Activated CD4-positive, alpha-beta T cell treated with anti-CD3 and anti-CD28 coated beads for 36 hours (primary cell): Measurements from ENCODE around the gene TIGD6. TPM values are rescaled to one million over a fixed set of nuclear protein-coding genes. Genes with fewer than 3 reads are reported as not detected.
A peak's percentile ranks its signal among the peaks of the same experiment; 100 is the strongest.

Source experiments
- ATAC-seq: fragments of 200-7000 bp; cut with Tn5 transposase; one replicate; pipeline ENCODE4 v1.10.0; 2021; ENCODE audit warnings: mild to moderate bottlenecking, moderate library complexity
- CTCF ChIA-PET: fragments of 350-600 bp; sonication (Branson Sonifier 250); formaldehyde crosslinking; loops from one replicate; lab custom pipeline; 2021; ENCODE audit warnings: antibody characterized with exemption; lab: Charles Lee
- POLR2A ChIA-PET: fragments of 350-600 bp; sonication (Branson Sonifier 250); formaldehyde crosslinking; loops from one replicate; lab custom pipeline; 2021; ENCODE audit warnings: antibody characterized with exemption, inconsistent platforms; lab: Charles Lee
- DNase-seq: peaks from one replicate; pipeline ENCODE4 v3.0.0-alpha.2; 2020
- H3K27ac Mint-ChIP-seq: one replicate; pipeline ENCODE4 v1.8.0; 2021; ENCODE audit warnings: mixed read lengths
- H3K27me3 Mint-ChIP-seq: one replicate; pipeline ENCODE4 v1.8.0; 2021; ENCODE audit warnings: mixed read lengths
- H3K36me3 Mint-ChIP-seq: one replicate; pipeline ENCODE4 v1.8.0; 2021; ENCODE audit warnings: low read depth, mixed read lengths
- H3K4me1 Mint-ChIP-seq: one replicate; pipeline ENCODE4 v1.8.0; 2021; ENCODE audit warnings: mixed read lengths
- H3K4me3 Mint-ChIP-seq: one replicate; pipeline ENCODE4 v1.8.0; 2021; ENCODE audit warnings: mild to moderate bottlenecking, moderate library complexity, mixed read lengths
- H3K9me3 Mint-ChIP-seq: one replicate; pipeline ENCODE4 v1.8.0; 2021; ENCODE audit warnings: low read depth, mixed read lengths
- intact Hi-C, 2 experiments: fragments of 100-400 bp; cut with DNase I in 1 of 2; cut with micrococcal nuclease in 1 of 2; formaldehyde crosslinking; loops; one replicate each; pipeline versions ENCODE4 v1.14.2 to v1.15.1; 2022 to 2024; cut with DNase I, micrococcal nuclease
- total RNA-seq, 2 experiments: library from RNA; stranded (reverse); gene quantifications; one replicate each; pipeline ENCODE4 v1.2.3, GENCODE V29; 2021

TIGD6 gene
- total RNA-seq: 1 to 10 TPM; 2.5 to 2.6 TPM

- H3K4me3 Mint-ChIP-seq: peak within 1 kb of the TSS; percentile 86
These were observed at the start of gene TIGD6, which contains the start of gene HMGXB3 for GRCh38 chr5:150000256-150000989. Gene TIGD6 (minus strand): TSS chr5:150000654. CDS start chr5:149996348, 4,306 bp downstream. Gene HMGXB3 (plus strand): TSS chr5:150000739. CDS start chr5:150004853, 4,114 bp downstream.

DNA sequence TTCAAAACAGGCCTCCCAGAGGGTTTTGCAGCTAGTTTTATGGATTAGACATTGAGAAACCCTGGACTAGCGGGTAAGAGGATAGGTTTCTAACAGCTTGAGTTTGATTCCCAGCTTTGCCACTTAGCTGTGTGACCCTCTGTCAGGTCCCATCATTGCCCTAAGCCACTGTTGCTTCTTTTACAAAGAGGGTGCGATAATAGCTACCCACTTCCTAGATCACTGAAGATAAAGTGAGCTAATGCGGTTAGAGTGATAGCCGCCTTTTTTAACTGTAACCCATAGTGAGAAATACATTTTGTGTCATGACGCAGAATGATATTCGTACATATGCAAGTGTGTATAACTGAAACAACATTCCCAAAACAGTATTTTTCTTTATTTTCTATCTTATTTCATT, 45.6 kb upstream of the TIGD6 start:
- ATAC-seq (no peak), DNase-seq (no peak)
- H3K4me1 Mint-ChIP-seq: peaks cover 6% of the 10 kb centered on the region
- H3K9me3 Mint-ChIP-seq: no peaks in the 10 kb centered on the region
- peaks cover 49% of the 10 kb centered on the region for H3K36me3 Mint-ChIP-seq
- CTCF ChIA-PET: interaction anchor here (1.1 to 1.3 kb wide), 5 partner anchors 11 to 217 kb away, joined by 3 to 6 read pairs (median 4); no protein-coding TSS in a partner anchor
- intact Hi-C loops: no loop called here
- H3K4me3 Mint-ChIP-seq: no peak overlapping the region
- POLR2A ChIA-PET: no interaction called here
- no peaks in the 10 kb centered on the region for H3K27me3 Mint-ChIP-seq
- no peak overlapping the region for H3K27ac Mint-ChIP-seq

More at GRCh38 chr5:150000256-150000989, at the start of gene TIGD6, which contains the start of gene HMGXB3:
- DNase-seq: peak; percentile 93
- ATAC-seq: peak; percentile 80
- Mint-ChIP-seq H3K4me1 (peaks cover 37% of the 10 kb centered on the region), H3K27ac (peak within 1 kb of the TSS; percentile 94), H3K27me3 (no peaks in the 10 kb centered on the region), H3K9me3 (no peaks in the 10 kb centered on the region), H3K36me3 (peaks cover 28% of the 10 kb centered on the region)
- CTCF ChIA-PET: interaction anchor here (0.7 to 3.7 kb wide), 6 partner anchors 10 to 166 kb away, joined by 3 to 20 read pairs (median 4); partner anchors contain the start of gene SLC26A2
- intact Hi-C loops: loop anchor here (1.0 to 10.0 kb wide), 14 partner anchors 40 to 1774 kb away; partner anchors contain the start of genes SLC26A2 (in 2 of the 2), TCOF1 (in 2 of the 2), CD74 (in 1 of the 2) and CSNK1A1 (in 1 of the 2)
- POLR2A ChIA-PET: interaction anchor here (0.9 kb wide), 1 partner anchor 41 kb away, joined by 3 read pairs; no protein-coding TSS in a partner anchor

DNA sequence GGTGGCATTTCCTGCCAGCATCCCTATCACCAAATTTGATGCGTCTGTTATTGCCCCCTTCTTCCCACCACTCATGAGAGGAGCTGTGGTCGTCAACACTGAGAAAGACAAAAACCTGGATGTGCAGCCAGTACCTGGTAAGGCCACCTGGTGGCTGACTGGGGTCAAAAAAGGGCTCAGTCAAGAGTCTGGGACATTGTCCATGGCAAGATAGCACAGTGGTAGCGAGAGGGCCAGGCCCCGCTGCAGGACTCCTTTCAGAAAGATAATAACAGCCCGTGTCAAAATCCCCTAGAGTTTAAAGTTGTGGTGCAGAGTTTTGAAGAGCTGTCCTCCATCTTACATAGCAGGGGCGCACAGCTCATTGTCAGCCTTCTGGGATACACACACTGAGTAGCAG, 45.1 kb upstream of the TIGD6 start:
- no peaks in the 10 kb centered on the region for H3K9me3 Mint-ChIP-seq
- ChIA-PET POLR2A (no interaction called here), CTCF (interaction anchor here (1.0 to 1.3 kb wide), 6 partner anchors 11 to 216 kb away, joined by 3 to 6 read pairs (median 4); no protein-coding TSS in a partner anchor)
- H3K4me3 Mint-ChIP-seq: no peak overlapping the region
- no peak overlapping the region for H3K27ac Mint-ChIP-seq
- DNase-seq: no peak
- H3K27me3 Mint-ChIP-seq: no peaks in the 10 kb centered on the region
- ATAC-seq: no peak
- peaks cover 48% of the 10 kb centered on the region for H3K36me3 Mint-ChIP-seq
- intact Hi-C loops: no loop called here
- peaks cover 6% of the 10 kb centered on the region for H3K4me1 Mint-ChIP-seq

DNA sequence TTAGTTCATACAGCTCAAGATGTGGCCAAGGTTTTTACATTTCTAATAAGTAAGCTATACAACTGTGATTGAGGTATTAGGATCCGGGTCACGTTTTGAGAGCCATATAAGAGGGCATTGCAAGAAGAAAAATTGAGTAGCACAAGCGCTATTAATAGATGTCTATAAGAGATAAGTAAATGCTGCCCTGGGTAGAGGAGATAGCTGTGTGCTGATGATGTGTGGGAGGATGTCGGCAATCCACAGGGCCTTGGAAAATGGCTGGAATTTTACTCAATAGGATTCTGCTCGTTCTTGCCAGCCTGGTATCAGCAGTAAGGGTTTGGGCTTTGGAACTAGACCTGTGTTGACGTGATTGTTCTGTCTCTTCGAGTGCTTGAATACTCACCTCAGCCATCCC, 44.3 kb upstream of the TIGD6 start:
- Mint-ChIP-seq H3K27me3 (no peaks in the 10 kb centered on the region), H3K27ac (no peak overlapping the region), H3K4me3 (no peak overlapping the region), H3K4me1 (peaks cover 6% of the 10 kb centered on the region), H3K36me3 (peaks cover 50% of the 10 kb centered on the region), H3K9me3 (no peaks in the 10 kb centered on the region)
- POLR2A ChIA-PET: no interaction called here
- CTCF ChIA-PET: interaction anchor here (0.7 to 1.0 kb wide), 2 partner anchors 14 to 34 kb away, joined by 3 to 4 read pairs; no protein-coding TSS in a partner anchor
- intact Hi-C loops: no loop called here
- ATAC-seq (no peak), DNase-seq (no peak)

DNA sequence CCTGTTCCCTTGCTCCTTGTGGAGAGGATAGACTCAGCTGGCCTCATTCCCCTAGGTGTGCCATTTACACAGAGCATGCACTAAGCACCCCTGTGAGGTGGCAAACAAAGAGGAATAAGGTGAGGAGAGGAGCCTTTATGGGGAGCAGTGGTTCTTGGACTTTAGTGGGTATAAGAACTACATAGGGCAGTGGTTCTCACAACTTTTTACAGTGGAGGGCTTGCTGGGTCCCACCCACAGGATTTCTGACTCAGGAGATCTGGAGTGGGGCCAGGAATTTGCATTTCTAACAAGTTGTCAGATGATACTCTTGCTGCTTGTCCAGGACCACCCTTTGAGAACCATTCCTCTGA, 43.9 kb upstream of the TIGD6 start:
- Mint-ChIP-seq H3K36me3 (peaks cover 49% of the 10 kb centered on the region), H3K4me3 (no peak overlapping the region), H3K4me1 (peaks cover 6% of the 10 kb centered on the region), H3K27ac (no peak overlapping the region), H3K27me3 (no peaks in the 10 kb centered on the region), H3K9me3 (no peaks in the 10 kb centered on the region)
- POLR2A ChIA-PET: no interaction called here
- DNase-seq: no peak
- CTCF ChIA-PET: interaction anchor here (0.7 kb wide), 1 partner anchor 34 kb away, joined by 3 read pairs; no protein-coding TSS in a partner anchor
- no peak for ATAC-seq
- intact Hi-C loops: no loop called here

GRCh38 chr5:150043657-150044328, 43.3 kb upstream of the TIGD6 start:
- Mint-ChIP-seq H3K27me3 (no peaks in the 10 kb centered on the region), H3K27ac (peak overlapping the region; percentile 10), H3K4me1 (peaks cover 6% of the 10 kb centered on the region), H3K4me3 (no peak overlapping the region), H3K36me3 (peaks cover 44% of the 10 kb centered on the region), H3K9me3 (no peaks in the 10 kb centered on the region)
- ChIA-PET POLR2A (no interaction called here), CTCF (interaction anchor here (0.6 kb wide), 1 partner anchor 997 kb away, joined by 3 read pairs; no protein-coding TSS in a partner anchor)
- intact Hi-C loops: no loop called here
- ATAC-seq: no peak
- no peak for DNase-seq

GRCh38 chr5:150042459-150042858, 42.0 kb upstream of the TIGD6 start:
- CTCF ChIA-PET: interaction anchor here (1.2 kb wide), 1 partner anchor 12 kb away, joined by 3 read pairs; no protein-coding TSS in a partner anchor
- no peak for DNase-seq
- Mint-ChIP-seq H3K27ac (no peak overlapping the region), H3K27me3 (no peaks in the 10 kb centered on the region), H3K36me3 (peaks cover 43% of the 10 kb centered on the region), H3K9me3 (no peaks in the 10 kb centered on the region), H3K4me3 (no peak overlapping the region), H3K4me1 (peaks cover 6% of the 10 kb centered on the region)
- POLR2A ChIA-PET: no interaction called here
- no peak for ATAC-seq
- intact Hi-C loops: no loop called here

DNA sequence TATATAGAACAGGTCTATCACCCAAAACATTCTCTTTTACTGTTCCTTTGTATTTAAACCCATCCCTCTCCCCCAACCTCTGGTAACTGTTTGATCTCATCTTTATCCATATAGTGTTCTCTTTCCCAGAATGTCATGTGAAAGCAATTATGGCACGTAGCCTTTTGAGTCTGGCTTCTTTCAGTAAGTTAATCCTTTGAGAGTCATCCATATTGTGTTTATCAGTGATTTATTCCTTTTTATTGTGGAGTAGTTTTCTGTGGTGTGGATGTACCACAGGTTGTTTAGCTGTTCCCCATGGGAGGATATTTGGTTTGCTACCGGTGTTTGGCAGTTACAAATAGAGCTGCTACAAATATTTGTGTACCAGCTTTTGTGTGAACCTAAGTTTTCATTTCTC, 38.1 kb upstream of the TIGD6 start:
- ATAC-seq (no peak), DNase-seq (no peak)
- Mint-ChIP-seq H3K27ac (no peak overlapping the region), H3K27me3 (no peaks in the 10 kb centered on the region), H3K36me3 (peaks cover 55% of the 10 kb centered on the region), H3K4me3 (no peak overlapping the region), H3K9me3 (no peaks in the 10 kb centered on the region), H3K4me1 (peaks cover 2% of the 10 kb centered on the region)
- ChIA-PET POLR2A (no interaction called here), CTCF (interaction anchor here (0.7 kb wide), 1 partner anchor 604 kb away, joined by 5 read pairs; no protein-coding TSS in a partner anchor)
- intact Hi-C loops: no loop called here

GRCh38 chr5:150036513-150036912, 36.1 kb upstream of the TIGD6 start:
- H3K27me3 Mint-ChIP-seq: no peaks in the 10 kb centered on the region
- no peak for ATAC-seq
- no peaks in the 10 kb centered on the region for H3K4me1 Mint-ChIP-seq
- POLR2A ChIA-PET: no interaction called here
- CTCF ChIA-PET: interaction anchor here (1.8 kb wide), 1 partner anchor 13 kb away, joined by 4 read pairs; no protein-coding TSS in a partner anchor
- H3K36me3 Mint-ChIP-seq: peaks cover 54% of the 10 kb centered on the region
- H3K9me3 Mint-ChIP-seq: no peaks in the 10 kb centered on the region
- intact Hi-C loops: no loop called here
- no peak overlapping the region for H3K27ac Mint-ChIP-seq
- H3K4me3 Mint-ChIP-seq: no peak overlapping the region
- no peak for DNase-seq

DNA sequence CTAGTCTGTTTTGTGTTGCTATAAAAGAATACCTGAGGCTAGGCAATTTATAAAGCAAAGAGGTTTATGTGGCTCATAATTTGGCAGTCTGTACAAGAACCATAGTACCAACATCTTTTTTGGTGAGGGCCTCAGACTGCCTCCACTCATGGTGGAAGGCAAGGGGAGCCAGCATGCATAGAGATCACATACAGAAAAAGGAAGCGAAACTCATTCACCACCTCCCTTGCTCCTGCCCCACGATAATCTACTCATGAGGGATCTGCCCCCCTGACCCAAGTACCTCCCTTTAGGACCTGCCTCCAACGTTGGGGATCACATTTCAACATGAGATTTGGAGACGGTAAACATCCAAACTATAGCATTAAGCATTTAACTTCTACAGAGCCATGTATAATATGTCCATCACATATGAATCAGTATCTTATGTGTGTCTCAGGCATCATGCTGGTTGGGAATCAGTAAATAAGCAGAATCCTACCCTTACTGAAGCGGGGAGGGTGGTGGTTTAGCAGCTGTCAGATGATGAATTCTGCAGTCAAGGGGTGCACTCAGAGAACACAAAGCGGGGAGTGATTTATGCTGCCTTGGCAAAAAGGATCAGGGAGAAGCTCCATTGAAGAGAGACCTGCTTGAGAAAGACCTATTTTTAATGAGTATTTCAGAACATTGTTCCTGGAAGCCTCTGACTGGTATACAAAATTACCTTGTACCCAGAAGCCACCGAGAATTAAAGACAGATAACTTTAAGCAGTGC, 34.9 kb upstream of the TIGD6 start:
- H3K27ac Mint-ChIP-seq: peak overlapping the region; percentile 33
- POLR2A ChIA-PET: no interaction called here
- CTCF ChIA-PET: interaction anchor here (0.5 to 1.8 kb wide), 4 partner anchors 10 to 143 kb away, joined by 3 to 4 read pairs (median 4); no protein-coding TSS in a partner anchor
- H3K36me3 Mint-ChIP-seq: peaks cover 51% of the 10 kb centered on the region
- no peaks in the 10 kb centered on the region for H3K27me3 Mint-ChIP-seq
- H3K4me1 Mint-ChIP-seq: no peaks in the 10 kb centered on the region
- DNase-seq (no peak), ATAC-seq (no peak)
- intact Hi-C loops: no loop called here
- H3K9me3 Mint-ChIP-seq: no peaks in the 10 kb centered on the region
- H3K4me3 Mint-ChIP-seq: no peak overlapping the region
